Measurements from ENCODE around the gene TMEM132C.

GRCh38 chr12:128518644-128519043, 251.7 kb downstream of the TMEM132C start:
- TF ChIP-seq THAP7 (CRISPR knock-in tag; IDR thresholded peaks at IDR 0.05) (no peak), ZNF224 (CRISPR knock-in tag; IDR thresholded peaks at IDR 0.05) (no peak)
- TF ChIP-seq, protein P1, sequence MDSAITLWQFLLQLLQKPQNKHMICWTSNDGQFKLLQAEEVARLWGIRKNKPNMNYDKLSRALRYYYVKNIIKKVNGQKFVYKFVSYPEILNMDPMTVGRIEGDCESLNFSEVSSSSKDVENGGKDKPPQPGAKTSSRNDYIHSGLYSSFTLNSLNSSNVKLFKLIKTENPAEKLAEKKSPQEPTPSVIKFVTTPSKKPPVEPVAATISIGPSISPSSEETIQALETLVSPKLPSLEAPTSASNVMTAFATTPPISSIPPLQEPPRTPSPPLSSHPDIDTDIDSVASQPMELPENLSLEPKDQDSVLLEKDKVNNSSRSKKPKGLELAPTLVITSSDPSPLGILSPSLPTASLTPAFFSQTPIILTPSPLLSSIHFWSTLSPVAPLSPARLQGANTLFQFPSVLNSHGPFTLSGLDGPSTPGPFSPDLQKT (CRISPR knock-in tag; IDR thresholded peaks at IDR 0.05; ENCODE audit: borderline replicate concordance): no peak
